C4-2B (cell line): ENCODE results near the gene DUS2.

Experiments
- ZFX ChIP-seq: fragments of 450-650 bp; IDR thresholded peaks from 2 replicates; pipeline ENCODE4 v1.6.1; 2017
- TF ChIP-seq, protein P1 (sequence below): fragments of 450-650 bp; conservative IDR thresholded peaks from 2 replicates; pipeline ENCODE4 v1.5.1; 2017; ENCODE audit warnings: mild to moderate bottlenecking

DNA sequence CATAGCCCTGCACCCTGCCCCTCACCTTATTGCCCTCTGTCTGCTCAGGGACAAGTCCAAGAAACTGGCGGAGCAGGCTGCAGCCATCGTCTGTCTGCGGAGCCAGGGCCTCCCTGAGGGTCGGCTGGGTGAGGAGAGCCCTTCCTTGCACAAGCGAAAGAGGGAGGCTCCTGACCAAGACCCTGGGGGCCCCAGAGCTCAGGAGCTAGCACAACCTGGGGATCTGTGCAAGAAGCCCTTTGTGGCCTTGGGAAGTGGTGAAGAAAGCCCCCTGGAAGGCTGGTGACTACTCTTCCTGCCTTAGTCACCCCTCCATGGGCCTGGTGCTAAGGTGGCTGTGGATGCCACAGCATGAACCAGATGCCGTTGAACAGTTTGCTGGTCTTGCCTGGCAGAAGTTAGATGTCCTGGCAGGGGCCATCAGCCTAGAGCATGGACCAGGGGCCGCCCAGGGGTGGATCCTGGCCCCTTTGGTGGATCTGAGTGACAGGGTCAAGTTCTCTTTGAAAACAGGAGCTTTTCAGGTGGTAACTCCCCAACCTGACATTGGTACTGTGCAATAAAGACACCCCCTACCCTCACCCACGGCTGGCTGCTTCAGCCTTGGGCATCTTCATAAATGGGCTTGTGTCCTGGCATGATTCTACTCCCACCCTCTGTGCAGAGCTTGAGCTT is 55.8 kb downstream of the DUS2 start:
- TF ChIP-seq, protein P1, sequence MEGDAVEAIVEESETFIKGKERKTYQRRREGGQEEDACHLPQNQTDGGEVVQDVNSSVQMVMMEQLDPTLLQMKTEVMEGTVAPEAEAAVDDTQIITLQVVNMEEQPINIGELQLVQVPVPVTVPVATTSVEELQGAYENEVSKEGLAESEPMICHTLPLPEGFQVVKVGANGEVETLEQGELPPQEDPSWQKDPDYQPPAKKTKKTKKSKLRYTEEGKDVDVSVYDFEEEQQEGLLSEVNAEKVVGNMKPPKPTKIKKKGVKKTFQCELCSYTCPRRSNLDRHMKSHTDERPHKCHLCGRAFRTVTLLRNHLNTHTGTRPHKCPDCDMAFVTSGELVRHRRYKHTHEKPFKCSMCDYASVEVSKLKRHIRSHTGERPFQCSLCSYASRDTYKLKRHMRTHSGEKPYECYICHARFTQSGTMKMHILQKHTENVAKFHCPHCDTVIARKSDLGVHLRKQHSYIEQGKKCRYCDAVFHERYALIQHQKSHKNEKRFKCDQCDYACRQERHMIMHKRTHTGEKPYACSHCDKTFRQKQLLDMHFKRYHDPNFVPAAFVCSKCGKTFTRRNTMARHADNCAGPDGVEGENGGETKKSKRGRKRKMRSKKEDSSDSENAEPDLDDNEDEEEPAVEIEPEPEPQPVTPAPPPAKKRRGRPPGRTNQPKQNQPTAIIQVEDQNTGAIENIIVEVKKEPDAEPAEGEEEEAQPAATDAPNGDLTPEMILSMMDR = no peak
- TF ChIP-seq ZFX = no peak
